Skeletal muscle cell (primary cell): ENCODE measurements around the gene ARID1B.
"Not testable (repeated sequence)": the region's sequence is repeated elsewhere in the genome, so short reads cannot be mapped to it uniquely, and the experiment has no call there.

ENCODE experiments used
- DNase-seq: peaks from one replicate; pipeline ENCODE4 v3.0.0-alpha.2; 2010; ENCODE audit warnings: low read depth
- H3K4me3 ChIP-seq: 2 replicates; pipeline ENCODE4 v1.5.1; 2011; ENCODE audit warnings: low read depth, mild to moderate bottlenecking, control low read depth, low read length, moderate library complexity

Gene ARID1B

DNA sequence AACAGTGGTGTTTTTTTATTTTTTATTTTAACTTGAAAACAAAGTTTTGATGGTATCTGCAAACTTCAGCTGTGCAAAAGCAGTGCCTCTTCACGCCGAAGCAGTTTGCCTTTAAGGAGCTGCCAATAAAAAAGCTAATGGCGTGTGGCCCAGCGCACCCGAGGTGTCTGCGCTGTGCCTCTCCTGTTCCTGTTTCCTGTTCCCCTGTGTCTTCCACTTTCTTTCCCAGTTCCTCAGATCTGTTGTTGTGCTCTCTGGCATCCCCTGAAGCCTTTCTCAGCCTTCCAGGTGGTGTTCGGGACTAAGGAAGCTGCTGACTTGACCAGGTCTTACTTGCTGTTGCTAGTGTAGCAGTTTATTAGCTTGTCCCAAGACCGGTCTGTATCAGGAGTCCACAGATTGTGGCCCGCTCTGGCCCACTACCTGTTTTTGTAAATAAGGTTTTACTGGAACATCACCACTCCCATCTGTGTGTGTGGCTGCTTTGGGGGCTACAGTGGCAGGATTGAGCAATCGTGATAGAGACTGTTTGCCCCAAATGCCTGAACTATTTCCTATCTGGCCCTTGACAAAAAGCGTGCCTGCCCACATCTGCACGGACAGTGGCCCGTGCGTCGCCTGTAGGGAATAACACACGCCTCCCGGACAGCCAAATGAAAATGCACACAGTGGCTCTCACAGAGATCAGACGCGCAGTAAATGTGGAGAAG lies 367.8 kb downstream of the ARID1B start:
- no peak for DNase-seq

DNA sequence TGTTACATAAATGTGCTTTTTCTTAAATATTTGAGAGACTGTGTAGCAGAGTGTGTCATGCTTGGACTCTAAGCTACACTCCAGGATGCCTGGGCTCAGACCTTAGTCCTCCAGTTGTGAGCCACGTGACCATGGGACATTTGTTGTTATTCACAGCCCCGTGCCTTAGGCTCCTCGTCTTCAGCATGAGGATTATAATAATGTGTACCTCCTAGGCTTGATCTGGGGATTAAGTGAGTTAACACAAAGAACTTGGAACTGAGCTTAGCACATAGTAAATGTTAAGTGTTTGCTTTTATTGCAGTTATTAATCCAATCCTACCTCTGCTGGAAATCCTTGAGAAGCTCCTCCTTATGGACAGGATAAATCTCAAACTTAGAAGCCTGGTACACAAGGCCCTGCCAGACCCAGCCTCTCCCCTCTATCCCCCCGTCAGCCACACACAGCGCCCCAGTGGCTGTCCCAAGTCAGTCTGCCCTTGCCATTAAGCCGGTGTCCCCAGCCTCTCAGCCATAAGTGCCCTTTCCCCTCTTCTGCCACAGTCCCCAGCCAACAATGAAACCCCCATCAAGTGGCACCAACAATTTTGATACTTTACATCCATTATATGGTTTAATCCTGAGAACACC lies 368.6 kb downstream of the ARID1B start:
- no peak overlapping the region for H3K4me3 ChIP-seq
- DNase-seq: no peak

More for the DNA sequence above, 367.8 kb downstream of the ARID1B start:
- H3K4me3 ChIP-seq: no peak overlapping the region

DNA sequence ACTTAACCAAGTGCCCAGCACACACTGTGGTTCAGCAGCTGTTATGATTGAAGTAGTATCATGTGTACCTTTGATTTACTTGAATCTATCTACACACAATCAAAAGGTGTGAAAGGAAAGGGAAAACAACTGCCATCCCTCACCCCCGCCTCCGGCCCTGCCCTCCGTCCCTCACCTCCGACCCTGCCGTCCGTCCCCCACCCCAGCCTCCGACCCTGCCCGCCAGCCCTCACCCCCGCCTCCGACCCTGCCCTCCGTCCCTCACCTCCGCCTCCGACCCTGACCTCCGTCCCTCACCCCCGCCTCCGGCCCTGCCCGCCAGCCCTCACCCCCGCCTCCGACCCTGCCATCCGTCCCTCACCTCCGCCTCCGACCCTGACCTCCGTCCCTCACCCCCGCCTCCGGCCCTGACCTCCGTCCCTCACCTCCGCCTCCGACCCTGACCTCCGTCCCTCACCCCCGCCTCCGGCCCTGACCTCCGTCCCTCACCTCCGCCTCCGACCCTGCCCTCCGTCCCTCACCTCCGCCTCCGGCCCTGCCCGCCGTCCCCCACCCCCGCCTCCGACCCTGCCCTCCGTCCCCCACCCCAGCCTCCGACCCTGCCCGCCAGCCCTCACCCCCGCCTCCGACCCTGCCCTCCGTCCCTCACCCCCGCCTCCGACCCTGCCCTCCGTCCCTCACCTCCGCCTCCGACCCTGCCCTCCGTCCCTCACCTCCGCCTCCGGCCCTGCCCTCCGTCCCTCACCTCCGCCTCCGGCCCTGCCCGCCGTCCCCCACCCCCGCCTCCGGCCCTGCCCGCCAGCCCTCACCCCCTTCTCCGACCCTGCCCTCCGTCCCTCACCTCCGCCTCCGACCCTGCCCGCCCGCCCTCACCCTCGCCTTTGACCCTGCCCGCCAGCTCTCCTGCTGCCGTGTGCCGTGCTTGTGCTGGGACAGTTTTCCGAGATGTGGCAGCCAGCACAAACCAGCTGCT lies 370.2 kb downstream of the ARID1B start:
- DNase-seq, H3K4me3 ChIP-seq: not testable (repeated sequence)

DNA sequence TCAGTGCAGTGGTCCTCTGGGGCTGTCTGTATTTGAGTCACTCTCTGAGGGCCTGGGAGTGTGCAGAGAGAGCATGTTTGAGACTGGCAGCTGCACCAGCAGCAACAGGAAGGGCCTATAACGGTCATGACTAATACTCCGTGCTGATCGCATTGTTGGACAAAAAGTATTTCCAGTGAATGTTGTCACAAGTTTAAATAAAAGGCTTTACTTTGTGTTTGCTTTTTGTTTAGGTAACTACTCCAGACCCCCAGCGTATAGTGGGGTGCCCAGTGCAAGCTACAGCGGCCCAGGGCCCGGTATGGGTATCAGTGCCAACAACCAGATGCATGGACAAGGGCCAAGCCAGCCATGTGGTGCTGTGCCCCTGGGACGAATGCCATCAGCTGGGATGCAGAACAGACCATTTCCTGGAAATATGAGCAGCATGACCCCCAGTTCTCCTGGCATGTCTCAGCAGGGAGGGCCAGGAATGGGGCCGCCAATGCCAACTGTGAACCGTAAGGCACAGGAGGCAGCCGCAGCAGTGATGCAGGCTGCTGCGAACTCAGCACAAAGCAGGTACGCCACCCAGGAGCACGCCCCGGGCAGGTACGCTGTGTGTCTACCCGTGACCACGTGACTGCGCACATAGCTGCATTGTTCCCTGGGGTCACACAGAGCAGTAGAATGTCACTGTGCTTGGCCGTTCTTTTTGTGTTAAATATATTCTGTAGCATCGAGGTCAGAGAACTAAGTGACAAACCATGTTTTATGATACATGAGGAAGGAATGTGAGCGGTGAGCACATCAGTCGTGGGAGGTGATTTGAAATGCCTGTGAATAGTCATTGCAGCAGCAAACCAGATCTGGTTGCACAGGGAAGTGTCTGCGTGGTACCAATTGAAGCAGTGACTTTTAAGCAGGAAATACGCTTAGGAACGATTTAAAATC lies 371.5 kb downstream of the ARID1B start:
- DNase-seq: peak; percentile 91
- no peak overlapping the region for H3K4me3 ChIP-seq

DNA sequence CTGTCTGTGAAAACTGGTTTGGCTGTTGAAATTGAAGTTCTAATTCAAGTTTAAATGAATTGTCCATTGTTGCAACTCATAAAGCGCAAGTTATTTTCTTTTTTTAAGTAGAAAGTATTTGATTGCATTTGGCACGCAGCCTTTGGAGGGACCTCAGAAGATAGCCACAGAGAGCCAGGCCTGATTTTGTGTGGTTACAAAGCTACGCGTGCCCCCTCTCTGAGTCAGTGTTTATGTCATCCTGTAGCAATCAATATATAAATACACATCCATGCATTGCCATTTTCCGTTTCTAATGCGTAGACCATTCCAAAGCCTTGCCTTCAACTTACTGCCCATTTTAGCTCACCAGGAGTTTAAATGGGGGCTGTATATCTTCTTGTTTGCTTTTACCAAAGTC lies 372.9 kb downstream of the ARID1B start:
- no peak overlapping the region for H3K4me3 ChIP-seq
- peak; percentile 84 for DNase-seq

DNA sequence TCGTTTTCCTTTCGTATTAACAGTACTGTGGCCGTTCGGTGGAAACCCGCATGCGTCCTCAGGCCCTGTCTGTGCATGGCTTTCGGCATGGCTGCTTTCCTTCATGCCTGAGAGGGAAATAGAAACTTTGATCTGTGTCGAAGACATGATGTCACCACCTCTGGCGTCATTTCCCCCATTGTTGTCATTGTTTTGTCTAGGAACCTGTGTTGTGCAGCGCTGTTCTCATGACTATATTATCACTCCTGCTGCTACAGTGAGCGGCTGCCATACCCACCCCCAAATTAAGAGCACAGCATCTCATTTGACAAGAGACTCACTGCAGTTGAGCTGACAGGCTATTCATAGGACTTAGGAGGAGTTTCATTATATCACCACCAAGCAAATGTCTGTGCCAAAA lies 373.9 kb downstream of the ARID1B start:
- no peak for DNase-seq
- no peak overlapping the region for H3K4me3 ChIP-seq

DNA sequence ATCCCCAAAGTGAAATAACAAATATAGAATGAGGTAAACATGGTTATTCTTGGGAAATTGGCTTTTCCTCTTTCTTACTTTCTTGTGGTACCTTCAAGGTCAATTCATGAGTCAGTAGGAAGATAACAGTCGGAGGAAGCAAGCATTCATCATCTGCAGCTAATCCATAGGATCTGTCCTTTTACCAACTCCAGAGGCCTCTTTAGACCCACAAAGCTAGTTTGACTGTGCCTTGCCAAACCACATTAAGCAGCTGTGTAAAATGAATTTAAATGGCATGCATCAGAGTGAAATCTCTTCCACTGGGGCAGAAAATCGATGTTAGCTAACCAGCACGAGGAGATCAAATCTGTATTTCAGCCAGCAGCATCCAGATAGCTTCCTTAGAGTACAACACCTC lies 374.8 kb downstream of the ARID1B start:
- peak; percentile 84 for DNase-seq
- H3K4me3 ChIP-seq: no peak overlapping the region

DNA sequence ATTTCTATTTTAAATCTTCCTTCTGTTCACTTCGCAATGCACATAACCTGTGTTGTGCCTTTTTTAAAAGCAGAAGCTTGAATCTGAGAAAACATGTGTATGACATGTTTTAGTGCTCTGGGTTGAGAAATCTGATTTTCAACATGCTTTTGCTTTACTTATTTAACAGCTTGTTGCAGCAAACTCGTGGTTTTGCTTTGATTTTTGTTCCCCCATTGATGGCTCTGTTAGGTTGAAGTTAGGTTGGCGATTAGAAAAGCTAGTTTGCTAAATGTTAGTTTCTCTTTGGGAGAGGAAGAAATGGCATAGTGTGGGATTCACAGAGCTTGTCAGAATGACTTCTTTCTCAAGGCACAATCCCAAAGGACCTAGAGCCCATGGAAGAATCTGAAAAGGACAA lies 375.4 kb downstream of the ARID1B start:
- no peak for DNase-seq

DNA sequence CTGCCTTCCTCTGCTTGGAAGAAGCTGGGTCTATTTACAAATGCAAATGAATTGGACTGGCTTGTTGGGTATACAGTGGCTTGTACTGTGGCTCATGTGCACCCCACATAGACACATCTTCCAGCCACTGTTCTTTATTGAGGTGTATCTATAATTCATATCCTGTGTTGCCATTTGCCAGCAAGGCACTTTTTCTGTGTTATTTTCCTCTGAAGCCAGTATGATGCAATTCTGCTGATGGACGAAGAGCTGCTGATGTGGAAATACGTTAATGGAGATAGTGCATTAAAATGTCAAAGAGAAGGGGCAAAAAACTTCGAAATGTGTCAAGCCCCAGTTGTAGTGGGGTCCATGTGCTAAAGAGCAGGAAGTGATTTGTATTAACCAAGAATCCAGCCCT lies 378.6 kb downstream of the ARID1B start:
- DNase-seq: no peak
- no peak overlapping the region for H3K4me3 ChIP-seq

More for the DNA sequence above, 375.4 kb downstream of the ARID1B start:
- H3K4me3 ChIP-seq: no peak overlapping the region

DNA sequence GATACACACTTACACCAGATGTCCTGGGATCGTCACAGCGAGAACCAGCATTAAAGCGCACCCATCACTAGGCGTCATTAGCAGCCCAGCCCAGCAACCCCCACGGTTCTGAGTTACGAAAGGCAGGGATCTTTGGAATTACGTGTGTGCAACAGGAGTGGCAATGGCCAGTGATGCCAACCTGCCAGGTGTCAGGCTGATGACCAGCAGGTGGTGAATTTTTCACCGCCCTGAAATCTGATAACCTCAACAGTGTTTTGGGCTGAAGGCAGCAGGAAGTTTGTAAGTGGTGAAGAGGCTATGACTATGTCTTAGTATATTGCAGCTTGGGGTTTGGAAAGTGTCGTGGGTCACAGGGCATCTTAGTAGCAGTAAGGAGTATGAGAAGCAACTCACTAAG lies 380.1 kb downstream of the ARID1B start:
- no peak for DNase-seq
- no peak overlapping the region for H3K4me3 ChIP-seq

DNA sequence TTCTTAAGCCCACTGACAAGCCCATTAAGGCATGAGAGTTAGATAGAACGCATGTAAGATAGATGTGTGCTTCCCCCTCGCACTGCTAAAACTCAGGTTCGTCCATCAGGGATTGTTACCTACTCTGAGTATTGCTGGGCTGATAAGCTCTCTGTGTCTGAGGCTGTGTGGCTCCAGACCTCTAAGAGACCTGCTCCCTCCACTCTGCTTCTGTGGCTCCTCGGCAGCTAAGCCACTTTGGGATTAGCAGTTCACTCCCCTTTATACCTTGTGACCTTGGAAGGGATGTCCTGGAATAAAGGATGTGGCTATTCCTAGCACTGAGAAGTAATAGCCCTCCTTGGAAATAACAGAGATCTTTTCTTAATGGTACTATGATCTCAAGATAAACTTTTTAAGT lies 381.3 kb downstream of the ARID1B start:
- DNase-seq: no peak

DNA sequence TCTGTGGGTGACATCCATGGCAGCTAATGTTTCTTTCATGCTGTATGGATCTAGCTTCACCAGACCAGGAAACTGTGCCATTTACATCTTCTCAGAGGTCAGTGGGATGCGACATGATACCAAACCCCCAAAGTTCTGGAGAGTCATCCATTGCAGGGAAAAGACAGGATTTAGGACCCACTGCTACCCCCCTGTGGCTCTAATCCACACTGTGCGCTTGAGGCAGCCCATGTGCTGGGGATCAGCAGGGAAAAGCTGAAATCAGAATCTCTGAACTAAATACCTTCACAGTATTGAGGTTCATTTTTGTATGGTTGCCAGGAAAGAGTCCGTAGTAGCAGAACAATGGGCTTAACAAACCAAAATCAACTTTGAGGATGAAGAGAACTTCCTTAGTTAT lies 381.7 kb downstream of the ARID1B start:
- no peak overlapping the region for H3K4me3 ChIP-seq
- no peak for DNase-seq

More for the DNA sequence above, 381.3 kb downstream of the ARID1B start:
- no peak overlapping the region for H3K4me3 ChIP-seq

DNA sequence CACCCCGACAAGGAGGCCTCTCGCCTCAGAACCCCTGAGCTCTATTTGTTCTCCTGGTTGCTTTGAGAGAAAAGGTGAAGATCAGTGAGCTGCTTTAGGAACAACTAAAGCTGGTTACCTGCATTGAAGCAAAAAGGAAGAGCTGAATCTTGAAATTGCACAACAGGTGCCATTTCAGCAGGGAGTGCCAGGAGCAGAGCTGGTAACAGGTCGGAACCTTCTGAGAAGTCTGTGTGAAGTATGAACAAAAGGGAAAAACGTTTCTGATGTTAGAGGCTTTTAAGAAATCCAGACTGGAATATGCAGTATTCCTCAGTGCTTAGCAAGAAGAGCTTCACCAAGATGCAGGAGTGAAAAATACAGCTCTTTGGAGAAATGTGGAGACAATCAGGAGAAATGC lies 382.2 kb downstream of the ARID1B start:
- DNase-seq: no peak
- H3K4me3 ChIP-seq: no peak overlapping the region

DNA sequence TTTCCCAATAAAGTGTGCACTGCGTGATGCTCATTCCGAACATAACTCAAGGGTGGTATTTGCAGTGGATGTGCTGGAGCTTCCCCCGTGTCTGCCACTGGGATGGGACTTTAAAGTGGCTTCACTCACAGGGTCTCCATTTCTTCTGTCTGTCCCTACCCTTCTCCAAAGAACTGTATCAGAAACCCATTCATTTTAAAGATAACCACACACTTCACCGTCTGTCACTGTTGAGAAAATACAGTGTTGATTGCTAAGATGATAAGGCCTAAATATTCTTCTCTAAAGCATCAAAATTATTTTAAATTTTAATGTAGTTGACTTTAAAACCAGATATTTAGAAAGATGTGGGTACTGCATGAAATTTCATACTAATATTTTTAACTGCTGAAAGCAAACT lies 384.7 kb downstream of the ARID1B start:
- no peak for DNase-seq
- no peak overlapping the region for H3K4me3 ChIP-seq

DNA sequence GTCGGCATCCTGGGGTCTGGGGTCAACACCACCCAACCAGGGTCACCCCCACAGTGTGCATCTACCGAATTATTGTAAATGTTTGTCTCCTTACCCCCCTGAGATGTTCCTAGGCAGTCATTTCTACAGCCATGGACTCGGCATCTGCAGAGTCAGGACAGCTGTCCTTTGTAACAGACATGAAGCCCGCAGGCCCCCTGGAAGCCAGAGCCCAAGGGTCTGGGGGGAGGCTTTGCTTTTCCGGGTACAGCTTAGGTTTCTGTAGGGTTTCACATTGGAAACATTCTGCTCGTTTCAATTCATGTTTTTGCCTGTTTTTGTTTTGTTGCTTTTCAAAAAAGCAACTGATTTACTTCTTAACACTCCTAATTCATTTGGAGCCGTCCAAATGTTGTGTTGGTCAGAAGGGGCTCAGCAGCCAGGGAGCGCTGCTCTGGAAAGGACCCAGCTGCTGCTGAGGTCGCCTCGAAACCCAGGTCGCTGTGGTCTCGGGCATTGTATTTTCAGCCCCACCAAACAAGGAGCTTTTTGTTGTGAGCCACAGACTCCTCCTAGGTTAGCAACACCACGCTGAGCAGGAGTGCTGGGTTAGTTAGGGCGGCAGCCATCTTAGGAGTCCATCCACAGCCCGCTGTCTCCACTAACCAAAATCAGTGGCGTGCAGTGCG lies 385.7 kb downstream of the ARID1B start:
- no peak for DNase-seq
- H3K4me3 ChIP-seq: no peak overlapping the region

DNA sequence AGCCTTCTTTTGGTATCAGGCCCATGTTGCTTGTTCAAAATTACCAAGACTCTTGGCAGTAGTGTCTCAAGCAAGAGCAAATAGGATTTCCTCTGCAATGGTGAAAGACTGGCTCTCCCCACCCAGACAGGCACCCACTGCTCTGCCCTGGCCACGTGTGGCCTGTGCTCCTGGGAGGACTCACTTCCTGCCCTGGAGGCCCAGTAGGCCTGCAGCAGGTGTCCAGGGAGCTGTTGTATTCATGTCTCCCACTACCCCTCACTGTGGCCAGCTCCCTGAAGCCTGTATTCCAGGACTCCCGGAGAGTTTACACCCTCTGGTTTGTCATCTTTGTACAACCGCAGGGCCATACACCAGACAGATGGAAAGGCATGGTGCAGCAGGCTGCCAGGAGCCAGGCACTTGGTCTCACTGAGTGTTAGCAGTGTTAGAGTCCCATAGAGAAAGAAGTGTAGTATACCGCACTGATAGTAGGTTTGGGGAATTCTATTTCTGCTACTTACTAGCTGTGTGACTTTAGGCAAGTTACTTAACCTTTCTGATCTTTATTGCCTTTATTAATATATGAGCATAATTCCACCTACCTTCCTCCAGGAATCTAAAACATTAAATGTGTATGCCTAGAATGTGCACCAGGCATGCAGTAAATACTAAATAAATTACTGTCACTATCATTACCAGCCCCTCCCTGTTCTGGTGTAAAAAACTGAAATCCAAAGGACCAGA lies 386.4 kb downstream of the ARID1B start:
- H3K4me3 ChIP-seq: no peak overlapping the region
- DNase-seq: no peak

DNA sequence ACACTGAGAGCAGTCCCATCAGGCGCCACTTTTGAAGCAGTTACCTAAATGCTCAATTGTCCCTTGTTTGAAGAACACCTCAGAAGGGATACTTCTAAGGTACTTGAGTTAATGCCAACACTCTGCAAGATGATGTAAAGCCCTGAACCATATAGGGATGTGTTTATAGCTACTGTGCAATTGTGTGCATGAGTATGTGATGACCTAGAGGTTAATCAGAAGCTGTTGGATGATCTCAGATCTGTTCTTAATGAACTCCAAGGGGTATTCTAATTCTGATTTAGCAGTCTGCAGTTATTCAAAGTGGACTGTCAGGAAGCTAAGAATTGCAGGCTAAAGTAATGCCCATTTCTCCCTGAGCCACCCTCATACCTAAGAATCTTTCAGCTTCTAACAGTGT lies 387.8 kb downstream of the ARID1B start:
- no peak for DNase-seq

DNA sequence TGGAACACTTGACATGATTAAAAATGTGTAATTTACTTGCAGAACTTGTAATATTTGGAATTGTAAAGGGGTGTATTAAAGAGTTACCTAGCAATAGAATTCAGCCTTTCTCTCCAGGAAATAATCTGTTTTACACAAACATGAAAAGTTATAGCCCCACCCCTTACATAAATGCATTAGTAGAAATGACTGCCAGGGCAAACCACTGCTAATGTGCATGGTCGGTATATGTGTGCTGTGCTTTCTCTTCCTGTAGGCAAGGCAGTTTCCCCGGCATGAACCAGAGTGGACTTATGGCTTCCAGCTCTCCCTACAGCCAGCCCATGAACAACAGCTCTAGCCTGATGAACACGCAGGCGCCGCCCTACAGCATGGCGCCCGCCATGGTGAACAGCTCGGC lies 389.6 kb downstream of the ARID1B start:
- no peak overlapping the region for H3K4me3 ChIP-seq
- DNase-seq: no peak

More for the DNA sequence above, 387.8 kb downstream of the ARID1B start:
- H3K4me3 ChIP-seq: no peak overlapping the region
